Right hindlimb (tissue), 1 donor: Measurements from ENCODE around the gene DNAH7.

ENCODE experiments used
- DNase-seq: peaks from one replicate; pipeline ENCODE4 v3.0.0-alpha.2; 2018

DNAH7 gene

DNA sequence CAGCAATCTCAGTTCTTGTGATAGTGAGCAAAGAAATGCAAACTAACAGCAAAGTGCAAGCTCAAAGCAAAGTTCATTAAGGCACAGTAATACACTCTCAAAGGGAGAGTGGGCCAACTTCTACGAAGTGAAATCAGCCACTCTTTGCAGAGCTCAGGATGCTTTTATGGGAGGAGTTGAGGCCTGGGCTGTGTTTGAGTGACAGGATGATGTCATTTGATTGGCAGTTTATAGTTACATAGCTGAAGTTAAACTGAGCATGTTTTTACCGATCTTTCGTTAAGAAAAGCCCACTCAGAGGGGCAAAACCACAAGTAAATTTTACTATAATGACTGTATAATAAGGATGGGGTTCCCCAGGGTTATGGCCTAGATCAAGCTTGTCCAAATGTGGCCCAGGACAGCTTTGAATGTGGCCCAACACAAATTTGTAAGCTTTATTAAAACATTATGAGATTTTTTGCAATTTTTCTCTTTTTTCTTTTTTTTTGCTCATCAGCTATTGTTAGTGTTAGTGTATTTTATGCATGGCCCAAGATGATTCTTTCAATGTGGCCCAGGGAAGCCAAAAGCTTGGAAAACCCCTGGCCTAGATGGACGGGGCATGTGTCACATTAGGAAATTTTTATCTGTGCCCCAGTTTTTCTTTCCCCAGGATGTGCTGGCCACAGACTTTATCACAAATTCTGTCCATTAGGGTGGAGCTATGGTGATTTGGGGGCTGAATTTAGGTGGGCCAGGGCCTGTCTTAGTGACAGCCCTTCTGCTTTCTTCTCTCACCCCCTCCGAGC is 8.3 kb upstream of the DNAH7 start:
- no peak for DNase-seq

GRCh38 chr2:196075196-196075595 is 6.6 kb upstream of the DNAH7 start:
- no peak for DNase-seq

GRCh38 chr2:196074631-196075030 is 6.0 kb upstream of the DNAH7 start:
- no peak for DNase-seq

GRCh38 chr2:196073521-196073920 is 4.9 kb upstream of the DNAH7 start:
- DNase-seq, result no peak

GRCh38 chr2:196067088-196067382 is 1.6 kb downstream of the DNAH7 start:
- DNase-seq, result no peak

GRCh38 chr2:196066291-196067087 is 2.1 kb downstream of the DNAH7 start:
- DNase-seq, result no peak

GRCh38 chr2:196063773-196064172 is 4.9 kb downstream of the DNAH7 start:
- no peak for DNase-seq

DNA sequence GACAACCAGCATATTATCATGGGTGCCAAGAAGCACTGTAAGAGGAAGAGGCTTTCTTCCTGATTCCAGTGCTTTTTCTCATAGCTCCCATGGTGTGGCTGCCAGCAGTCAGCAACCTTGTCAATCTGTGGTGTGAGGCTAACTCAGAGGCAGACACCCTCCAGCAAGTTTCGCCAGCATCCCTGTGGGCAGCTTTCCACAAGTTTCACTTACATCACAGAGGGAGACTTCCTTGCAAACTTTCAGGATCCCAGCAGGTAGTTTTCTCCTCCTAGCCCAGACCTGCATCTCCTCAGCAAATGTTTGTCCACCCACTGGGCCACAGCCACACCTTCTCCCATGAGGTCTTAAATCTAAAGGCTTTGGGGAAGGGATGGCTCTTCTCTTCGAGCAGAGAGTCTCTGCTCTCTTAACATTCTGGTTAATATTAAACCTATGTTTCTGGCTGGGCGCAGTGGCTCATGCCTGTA is 9.1 kb downstream of the DNAH7 start:
- DNase-seq, result no peak

DNA sequence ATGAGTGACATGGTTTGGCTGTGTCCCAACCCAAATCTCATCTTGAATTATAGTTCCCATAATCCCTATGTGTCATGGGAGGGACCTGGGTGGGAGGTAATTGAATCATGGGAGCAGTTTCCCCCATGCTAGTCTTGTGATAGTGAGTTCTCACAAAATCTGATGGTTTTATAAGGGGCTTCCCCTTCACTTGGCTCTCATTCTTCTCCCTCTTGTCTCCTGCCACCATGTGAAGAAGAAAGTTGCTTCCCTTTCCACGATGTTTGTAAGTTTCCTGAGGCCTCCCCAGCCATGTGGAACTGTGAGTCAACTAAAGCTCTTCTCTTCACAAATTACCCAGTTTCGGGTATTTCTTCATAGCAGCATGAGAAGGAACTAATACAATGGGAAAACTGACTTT is 14.0 kb downstream of the DNAH7 start:
- no peak for DNase-seq

DNA sequence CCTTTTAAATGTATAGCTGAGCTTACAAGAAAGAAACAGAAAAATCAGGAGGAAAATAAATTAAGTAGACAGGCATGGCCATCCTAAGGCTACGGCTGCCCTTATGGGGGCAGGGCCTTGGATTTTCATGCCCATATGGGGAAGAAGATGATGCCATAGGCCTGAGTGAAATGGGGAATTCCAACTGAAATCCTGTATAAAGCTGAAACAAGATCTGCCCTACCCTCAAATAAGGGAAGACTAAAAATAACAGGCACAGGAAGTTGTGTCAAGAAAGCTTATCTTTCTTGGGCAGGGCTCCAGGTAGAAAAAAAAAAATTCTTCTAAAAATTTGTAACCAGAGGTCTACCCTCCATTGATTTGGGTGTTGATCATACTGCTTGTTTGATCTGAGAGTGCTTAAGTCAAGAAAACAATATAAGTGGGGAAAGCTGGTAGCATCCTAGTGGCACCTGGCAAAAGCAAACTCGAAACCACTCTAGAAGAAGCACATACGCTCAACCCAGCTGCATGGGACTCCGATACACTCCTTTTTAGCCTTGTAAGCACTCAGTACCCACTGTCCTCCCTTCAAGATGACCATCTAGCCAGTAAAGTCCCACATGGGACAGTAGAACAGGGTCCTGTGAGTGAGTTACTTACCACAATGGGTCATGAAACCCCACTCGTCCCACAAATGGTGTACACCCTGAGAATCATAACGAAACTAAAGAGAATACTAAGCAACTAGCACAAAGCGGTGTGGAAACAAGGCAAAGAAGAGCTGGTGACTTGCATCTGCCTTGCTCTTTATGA is 22.3 kb downstream of the DNAH7 start:
- DNase-seq, result no peak

- no peak for DNase-seq
These were observed 26.9 kb downstream of the DNAH7 start for GRCh38 chr2:196041786-196042185.

- no peak for DNase-seq
These were observed 28.4 kb downstream of the DNAH7 start for GRCh38 chr2:196040218-196040617.

DNA sequence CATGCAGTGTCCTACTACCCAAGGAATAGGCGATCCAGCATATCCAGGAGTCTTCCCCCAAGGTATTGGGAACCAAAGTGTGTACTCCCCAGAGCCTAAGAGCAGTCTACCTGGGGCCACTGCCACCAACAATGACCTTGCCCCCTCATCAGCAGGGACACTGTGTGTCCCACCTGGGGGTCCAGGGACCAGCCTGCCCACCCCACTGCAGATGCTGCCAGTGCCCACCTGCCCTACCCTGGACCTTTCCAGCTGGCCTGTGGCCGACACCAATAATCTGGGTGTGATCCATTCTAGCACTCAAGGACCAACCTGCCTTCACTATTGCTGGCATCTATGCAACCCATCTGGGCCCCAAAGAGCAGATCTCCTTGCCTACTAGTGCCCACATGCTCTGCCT is 32.2 kb downstream of the DNAH7 start:
- DNase-seq, result no peak

DNA sequence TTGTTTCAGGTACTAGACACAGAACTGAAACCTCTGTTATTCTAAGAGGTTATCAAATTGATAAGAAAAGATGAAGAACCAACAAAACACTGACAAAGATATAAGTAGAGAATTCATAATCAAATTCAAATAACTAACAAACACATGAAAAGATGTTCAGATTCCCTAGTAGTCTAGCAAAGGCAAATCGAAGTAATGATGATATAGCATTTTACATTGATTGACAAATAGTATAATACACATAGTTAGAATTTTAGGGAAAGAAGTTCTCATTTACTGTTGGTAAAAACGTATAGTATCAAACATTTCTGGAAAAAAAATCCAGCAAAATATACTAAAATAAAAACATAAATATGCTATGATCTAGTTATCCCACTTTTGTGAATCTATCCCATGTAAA is 50.6 kb downstream of the DNAH7 start:
- DNase-seq, result no peak

GRCh38 chr2:196012314-196012713 is 56.3 kb downstream of the DNAH7 start:
- no peak for DNase-seq

DNA sequence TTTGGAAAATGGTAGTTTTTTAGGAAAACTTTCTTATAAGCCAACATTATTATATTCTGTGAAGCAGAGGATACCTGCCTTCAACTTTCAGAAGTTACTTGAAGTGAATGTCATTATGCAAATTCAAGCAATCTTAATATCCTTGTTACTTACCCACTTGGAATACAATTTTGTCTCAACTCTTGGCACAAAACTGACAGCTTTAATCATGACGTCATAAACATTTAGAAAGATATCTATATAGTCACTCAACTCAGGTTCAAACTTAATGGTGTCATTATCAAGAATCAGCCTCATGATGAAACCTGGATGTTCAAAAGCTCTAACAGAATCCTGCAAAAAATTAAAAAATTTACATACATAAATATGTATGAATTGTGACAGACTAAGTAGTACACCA is 68.1 kb downstream of the DNAH7 start:
- no peak for DNase-seq

- no peak for DNase-seq
These were observed 70.6 kb downstream of the DNAH7 start for GRCh38 chr2:195998070-195998469.

DNA sequence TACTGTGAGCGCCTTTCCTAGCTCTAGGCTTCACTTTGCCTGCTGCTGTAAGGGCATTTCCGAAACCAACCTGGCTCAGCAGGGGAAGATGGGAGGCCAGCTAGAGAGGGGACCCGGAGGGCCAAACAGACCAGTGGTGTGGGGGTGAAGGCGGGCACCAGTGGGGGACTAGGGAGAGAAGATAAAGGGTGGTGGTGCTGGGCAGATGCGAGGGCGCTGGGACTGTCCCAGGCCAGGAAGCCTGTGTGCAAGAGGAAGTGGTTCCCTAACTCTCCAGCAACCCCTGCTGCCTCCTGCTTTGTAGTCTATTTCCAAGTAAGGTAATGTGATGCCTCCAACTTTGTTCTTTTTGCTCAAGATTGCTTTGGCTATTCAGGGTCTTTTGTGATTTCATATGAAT is 73.1 kb downstream of the DNAH7 start:
- DNase-seq, result no peak

DNA sequence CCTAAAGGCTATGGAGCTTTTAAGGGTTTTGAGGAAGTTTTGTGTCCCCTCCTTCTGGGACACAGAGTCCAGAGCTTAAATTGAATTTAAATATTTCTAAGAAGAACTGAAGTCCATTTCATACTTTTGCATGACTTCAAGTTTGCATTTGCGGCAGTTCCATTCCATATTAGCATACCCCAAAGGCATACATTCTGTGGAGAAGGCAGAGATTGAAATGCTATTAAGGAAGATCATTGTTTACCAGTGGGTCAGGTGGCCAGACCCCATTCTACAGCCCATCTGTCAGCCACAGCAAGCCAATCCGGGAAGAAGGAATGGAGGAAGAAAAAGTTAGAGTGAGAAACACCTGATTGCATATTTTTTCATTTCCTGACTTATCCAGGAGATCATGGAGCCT is 75.0 kb downstream of the DNAH7 start:
- no peak for DNase-seq

- no peak for DNase-seq
These were observed 82.9 kb downstream of the DNAH7 start for GRCh38 chr2:195985741-195986140.

DNA sequence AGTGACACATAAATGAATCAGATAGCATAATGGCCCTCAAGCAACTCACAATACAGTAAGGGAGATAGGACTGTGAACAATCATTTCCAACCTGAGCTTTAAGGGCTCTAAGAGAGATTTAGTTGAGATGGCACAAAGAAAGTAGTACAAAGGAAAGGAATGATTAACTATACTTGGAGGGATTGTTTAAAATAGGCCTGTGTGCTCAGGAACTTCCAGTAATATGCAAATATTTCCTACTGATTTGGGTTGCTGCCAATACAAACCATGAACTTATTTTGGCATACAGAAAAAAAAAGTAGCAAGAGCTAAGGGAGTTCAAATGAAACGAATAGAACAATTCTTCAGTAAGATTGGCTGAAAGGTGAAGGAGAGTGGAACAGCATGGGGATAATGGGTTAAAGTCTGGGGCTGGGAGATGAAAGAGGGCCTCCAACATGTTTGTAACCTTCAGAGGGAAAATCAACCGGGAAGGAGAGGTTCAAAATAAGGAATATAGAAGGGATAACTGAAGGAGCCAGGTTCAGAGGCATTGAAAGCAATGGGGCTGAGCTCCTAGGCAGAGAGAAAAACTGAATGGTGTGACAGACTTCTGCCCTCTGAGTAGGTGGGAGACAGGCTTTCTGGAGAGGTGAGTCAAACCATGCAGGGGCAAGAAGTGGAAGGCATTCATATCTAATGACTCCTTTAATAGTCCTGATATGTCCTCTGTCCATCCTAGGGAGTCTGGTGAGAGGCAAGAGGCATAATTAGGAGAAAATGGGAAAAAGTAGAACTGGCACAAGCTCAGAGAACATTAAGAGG is 83.5 kb downstream of the DNAH7 start:
- DNase-seq, result no peak

DNA sequence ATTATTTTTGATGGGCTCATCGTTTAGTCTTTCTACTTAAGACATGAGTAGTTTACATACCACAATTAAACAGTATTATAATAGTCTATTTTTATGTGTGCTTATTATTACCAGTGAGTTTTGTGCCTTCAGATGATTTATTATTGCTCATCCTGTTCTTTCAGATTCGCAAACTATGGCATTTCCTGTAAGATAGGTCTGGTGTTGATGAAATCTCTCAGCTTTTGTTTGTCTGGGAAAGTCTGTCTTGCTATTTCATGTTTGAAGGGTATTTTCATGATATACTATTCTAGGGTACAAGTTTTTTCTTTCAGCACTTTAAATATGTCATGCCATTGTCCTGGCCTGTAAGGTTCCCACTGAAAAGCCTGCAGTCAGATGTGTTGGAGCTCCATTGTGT is 101.3 kb downstream of the DNAH7 start:
- DNase-seq, result no peak

GRCh38 chr2:195961873-195962272 is 106.8 kb downstream of the DNAH7 start:
- DNase-seq, result no peak
